GM23338 (cell line): Measurements from ENCODE around the gene SASS6. TPM values are rescaled to one million over a fixed set of nuclear protein-coding genes. Genes with fewer than 3 reads are reported as not detected.

Source experiments
- ATAC-seq: fragments of 200-7000 bp; cut with Tn5 transposase; 3 replicates; pipeline ENCODE4 v1.9.1; 2020
- DNase-seq: peaks from one replicate; pipeline ENCODE4 v3.0.0-alpha.2; 2015; ENCODE audit warnings: low spot score
- H2AFZ ChIP-seq: fragments of 200-600 bp; sonication (generic); 2 replicates; pipeline ENCODE4 v1.8.0; 2016; ENCODE audit warnings: antibody characterized with exemption, mild to moderate bottlenecking, moderate library complexity
- H3F3A ChIP-seq: fragments of 200-600 bp; sonication (generic); replicated peaks from 2 replicates; pipeline ENCODE4 v1.8.0; 2017; ENCODE audit warnings: antibody characterized with exemption, mixed run types, low read depth
- H3K27ac ChIP-seq: fragments of 200-600 bp; sonication (generic); 2 replicates; pipeline ENCODE4 v1.6.1; 2016; ENCODE audit warnings: low read depth
- H3K27me3 ChIP-seq: fragments of 200-600 bp; sonication (generic); 2 replicates; pipeline ENCODE4 v1.8.0; 2016; ENCODE audit warnings: mild to moderate bottlenecking, mixed run types, moderate library complexity; ENCODE audit not compliant: insufficient read depth
- H3K36me3 ChIP-seq: fragments of 200-600 bp; sonication (generic); 2 replicates; pipeline ENCODE4 v1.8.0; 2016; ENCODE audit warnings: mild to moderate bottlenecking; ENCODE audit not compliant: insufficient read depth
- H3K4me1 ChIP-seq: fragments of 200-600 bp; sonication (generic); 2 replicates; pipeline ENCODE4 v1.8.0; 2016; ENCODE audit warnings: mild to moderate bottlenecking, moderate library complexity; ENCODE audit not compliant: insufficient read depth
- H3K4me2 ChIP-seq: fragments of 200-600 bp; sonication (generic); 2 replicates; pipeline ENCODE4 v1.7.1; 2017; ENCODE audit warnings: mixed run types
- H3K4me3 ChIP-seq: fragments of 200-600 bp; sonication (generic); 2 replicates; pipeline ENCODE4 v1.6.1; 2016; ENCODE audit warnings: mixed run types
- H3K79me2 ChIP-seq: fragments of 200-600 bp; sonication (generic); replicated peaks from 2 replicates; pipeline ENCODE4 v1.8.0; 2017; ENCODE audit warnings: mild to moderate bottlenecking; ENCODE audit not compliant: insufficient read depth
- H3K9me2 ChIP-seq: fragments of 200-600 bp; sonication (generic); 2 replicates; pipeline ENCODE4 v1.8.0; 2017; ENCODE audit not compliant: insufficient read depth
- H4K20me1 ChIP-seq: fragments of 200-600 bp; sonication (generic); replicated peaks from 2 replicates; pipeline ENCODE4 v1.8.0; 2017; ENCODE audit warnings: mild to moderate bottlenecking; ENCODE audit not compliant: insufficient read depth
- H3K27ac Mint-ChIP-seq: 2 replicates; pipeline ENCODE4 v1.8.0; 2020; ENCODE audit warnings: inconsistent platforms, mild to moderate bottlenecking, moderate library complexity, mixed read lengths
- H3K27me3 Mint-ChIP-seq: 3 replicates; pipeline ENCODE4 v1.8.0; 2022; ENCODE audit warnings: low read depth, mild to moderate bottlenecking, moderate library complexity, mixed read lengths, inconsistent platforms; ENCODE audit not compliant: insufficient read depth, poor library complexity
- H3K36me3 Mint-ChIP-seq: 3 replicates; pipeline ENCODE4 v1.8.0; 2021; ENCODE audit warnings: low read depth, mild to moderate bottlenecking, inconsistent platforms, moderate library complexity, mixed read lengths
- H3K4me1 Mint-ChIP-seq: 3 replicates; pipeline ENCODE4 v1.8.0; 2020; ENCODE audit warnings: mild to moderate bottlenecking, inconsistent platforms, mixed read lengths
- H3K4me3 Mint-ChIP-seq: 3 replicates; pipeline ENCODE4 v1.8.0; 2021; ENCODE audit warnings: moderate library complexity, mild to moderate bottlenecking, inconsistent platforms, mixed read lengths
- H3K9me3 Mint-ChIP-seq: 3 replicates; pipeline ENCODE4 v1.8.0; 2020; ENCODE audit warnings: moderate library complexity, mild to moderate bottlenecking, inconsistent platforms, mixed read lengths
- CREB1 ChIP-seq: fragments of 250-450 bp; sonication (Bioruptor Pico); IDR thresholded peaks from 2 replicates; pipeline ENCODE4 v1.5.0; 2020; ENCODE audit warnings: low read depth, mild to moderate bottlenecking, moderate library complexity
- EZH2 ChIP-seq: fragments of 200-600 bp; sonication (generic); IDR thresholded peaks from one replicate; pipeline ENCODE4 v1.8.0; 2017; ENCODE audit warnings: antibody characterized with exemption, mild to moderate bottlenecking, low read depth; ENCODE audit not compliant: unreplicated experiment
- JUNB ChIP-seq: IDR thresholded peaks from one replicate; pipeline ENCODE4 v1.6.1; 2016; ENCODE audit warnings: antibody characterized with exemption; ENCODE audit not compliant: unreplicated experiment
- STAT1 ChIP-seq: IDR thresholded peaks from one replicate; pipeline ENCODE4 v1.6.1; 2016; ENCODE audit warnings: antibody characterized with exemption; ENCODE audit not compliant: unreplicated experiment
- ZNF462 ChIP-seq: fragments of 250-450 bp; sonication (Bioruptor Pico); IDR thresholded peaks from 2 replicates; pipeline ENCODE4 v1.5.0; 2020; ENCODE audit warnings: mild to moderate bottlenecking, moderate library complexity
- polyA plus RNA-seq: library from polyadenylated mRNA; unstranded; fragments of >200 nt; fragmentation: Nextera tagmentation; extraction: Ambion mirVana; gene quantifications from 2 replicates; pipeline ENCODE4 v1.2.1, GENCODE V29; 2016
- total RNA-seq: library from RNA; depleted of rRNA; stranded (reverse); fragments of >200 nt; shearing (Covaris generic); gene quantifications from 2 replicates; pipeline ENCODE4 v1.2.3, GENCODE V29; 2014
- TF ChIP-seq, protein P1 (sequence below): IDR thresholded peaks from 2 replicates; pipeline ENCODE4 v1.6.1; 2016; ENCODE audit warnings: antibody characterized with exemption

SASS6 gene
- total and polyA plus RNA-seq, 2 experiments from 2014 or later, result 17.0 to 21.1 TPM

DNA sequence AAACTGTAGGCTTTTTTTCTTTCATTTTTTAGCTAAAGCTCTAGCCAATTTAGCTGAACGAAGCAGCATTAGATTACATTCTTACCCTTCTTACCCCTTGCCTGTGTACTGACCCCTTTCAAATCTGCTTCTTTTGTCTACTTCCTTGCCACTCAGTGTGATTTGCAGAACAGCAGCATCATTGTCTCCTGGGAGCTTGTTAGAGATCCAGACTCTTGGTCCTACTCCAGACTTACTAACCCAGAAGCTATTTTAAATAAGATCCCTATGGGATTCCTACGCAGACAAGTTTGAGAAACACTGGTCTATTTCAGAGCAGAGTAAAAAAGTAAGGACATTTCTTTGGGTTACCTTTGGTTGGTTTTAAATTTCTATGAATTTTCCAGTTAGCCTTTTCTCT is 31.5 kb upstream of the SASS6 start (continued):
- TF ChIP-seq ZNF462 (no peak), EZH2 (no peak), STAT1 (no peak)
- TF ChIP-seq, protein P1, sequence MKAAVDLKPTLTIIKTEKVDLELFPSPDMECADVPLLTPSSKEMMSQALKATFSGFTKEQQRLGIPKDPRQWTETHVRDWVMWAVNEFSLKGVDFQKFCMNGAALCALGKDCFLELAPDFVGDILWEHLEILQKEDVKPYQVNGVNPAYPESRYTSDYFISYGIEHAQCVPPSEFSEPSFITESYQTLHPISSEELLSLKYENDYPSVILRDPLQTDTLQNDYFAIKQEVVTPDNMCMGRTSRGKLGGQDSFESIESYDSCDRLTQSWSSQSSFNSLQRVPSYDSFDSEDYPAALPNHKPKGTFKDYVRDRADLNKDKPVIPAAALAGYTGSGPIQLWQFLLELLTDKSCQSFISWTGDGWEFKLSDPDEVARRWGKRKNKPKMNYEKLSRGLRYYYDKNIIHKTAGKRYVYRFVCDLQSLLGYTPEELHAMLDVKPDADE, result no peak

- Histone ChIP-seq H4K20me1 (no peaks in the 10 kb centered on the region), H3K4me2 (no peak overlapping the region), H3F3A (no peaks in the 10 kb centered on the region), H3K79me2 (no peaks in the 10 kb centered on the region), H3K27ac (no peak overlapping the region), H3K9me2 (0 out of 2 replicates have a peak, but pooled peaks cover 3% of the 10 kb centered on the region), H2AFZ (no peak overlapping the region), H3K27me3 (no peaks in the 10 kb centered on the region), H3K4me3 (no peak overlapping the region), H3K36me3 (no peaks in the 10 kb centered on the region), H3K4me1 (no peaks in the 10 kb centered on the region)
- H3K27ac Mint-ChIP-seq, result no peak overlapping the region
- no peaks in the 10 kb centered on the region for H3K36me3 Mint-ChIP-seq
- H3K4me1 Mint-ChIP-seq, result no peaks in the 10 kb centered on the region; the same call in 2 of the 3 replicates
- H3K9me3 Mint-ChIP-seq, result no peaks in the 10 kb centered on the region
- TF ChIP-seq STAT1 (no peak), JUNB (no peak), CREB1 (no peak)
- H3K27me3 Mint-ChIP-seq, result no peaks in the 10 kb centered on the region
- H3K4me3 Mint-ChIP-seq, result no peak overlapping the region
- no peak for DNase-seq
- ATAC-seq, result no peak
Observed at GRCh38 chr1:100162881-100163280, 30.2 kb upstream of the SASS6 start.
